NCI-H460 (cell line): ENCODE measurements around the gene GNB5. TPM values are rescaled to one million over a fixed set of nuclear protein-coding genes. Genes with fewer than 3 reads are reported as not detected.

Source experiments
- DNase-seq: peaks from one replicate; pipeline ENCODE4 v3.0.0-alpha.2; 2016; ENCODE audit warnings: low read depth; ENCODE audit errors: extremely low read depth
- small RNA-seq, 2 experiments: library from RNA; depleted of rRNA; stranded (forward); fragments of <200 nt; gene quantifications; one replicate each; pipeline ENCODE3, GENCODE V24; 2014
- total RNA-seq: library from RNA; depleted of rRNA; stranded (reverse); fragments of >200 nt; shearing (Covaris generic); gene quantifications from 2 replicates; pipeline ENCODE4 v1.2.3, GENCODE V29; 2014; rRNA removed

GNB5 gene
- total RNA-seq, 1 experiment from 2014 or later = 121 TPM

- no peak for DNase-seq
Measured at GRCh38 chr15:52071570-52071969, 119.6 kb downstream of the GNB5 start.

DNA sequence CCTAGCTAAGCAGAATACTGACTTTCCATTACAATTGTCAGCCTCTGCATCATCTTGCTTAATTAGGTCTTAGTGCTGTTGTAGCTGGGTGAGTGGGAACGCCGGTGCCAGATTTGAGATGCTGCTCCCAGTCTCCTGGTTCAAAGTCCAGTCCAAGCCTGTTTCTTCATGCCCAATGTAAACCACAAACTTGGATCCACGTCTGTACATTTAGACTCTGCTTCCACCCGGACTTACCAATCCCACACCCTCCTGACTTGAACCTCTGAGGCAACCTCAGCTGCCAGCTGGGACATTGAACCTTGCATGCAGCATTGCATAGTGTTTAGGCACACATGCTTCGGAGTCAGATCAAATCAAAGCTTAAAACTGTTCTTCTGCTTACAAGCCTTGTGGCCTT is 121.6 kb downstream of the GNB5 start:
- DNase-seq = no peak

DNA sequence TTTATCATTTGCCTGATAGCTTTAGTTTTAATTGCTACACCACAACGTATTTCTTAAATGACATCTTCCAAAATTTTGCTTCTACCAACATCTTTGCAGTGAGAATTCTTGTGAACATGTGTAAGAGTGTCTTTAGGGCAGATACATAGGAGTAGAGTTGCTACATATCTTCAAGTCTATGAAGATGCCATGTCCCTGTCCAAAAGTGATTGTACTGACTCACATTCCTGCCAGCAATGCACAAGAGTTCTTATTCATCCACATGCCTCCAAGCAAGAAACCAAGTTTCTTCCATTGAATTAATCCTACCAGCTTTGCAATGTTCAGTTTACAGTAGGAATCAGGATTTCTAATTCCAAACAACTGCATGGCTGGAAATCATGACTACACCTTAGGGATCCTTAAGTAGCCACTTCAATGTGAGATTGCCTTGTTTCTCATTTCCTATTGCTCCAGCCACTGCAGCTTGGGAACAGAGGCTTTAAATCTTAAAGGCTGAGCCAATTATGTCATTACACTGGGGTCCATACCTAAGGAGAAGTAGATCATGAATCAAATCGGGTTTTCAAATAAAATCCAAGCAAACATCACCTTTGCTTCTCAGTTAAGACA is 123.1 kb downstream of the GNB5 start:
- DNase-seq = no peak

DNA sequence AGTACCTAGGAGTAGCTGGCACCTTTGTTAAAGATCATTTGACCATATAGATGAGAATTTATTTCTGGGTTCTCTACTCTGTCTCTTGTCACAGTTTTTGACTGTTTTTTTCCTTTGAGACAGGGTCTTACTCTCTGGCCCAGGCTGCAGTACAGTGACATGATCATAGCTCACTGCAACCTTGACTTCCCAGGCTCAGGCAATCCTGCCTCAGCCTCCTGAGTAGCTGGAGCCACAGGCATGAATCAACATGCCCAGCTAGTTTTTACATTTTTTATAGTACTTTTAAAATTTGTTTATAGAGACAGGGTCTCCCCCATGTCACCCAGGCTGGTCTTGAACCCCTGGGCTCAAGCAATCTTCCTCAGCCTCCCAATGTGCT is 123.7 kb downstream of the GNB5 start:
- no peak for DNase-seq

- DNase-seq = no peak
Measured at GRCh38 chr15:52066842-52067544, 124.2 kb downstream of the GNB5 start.

Small RNA genes lying within 50 kb of the gene (small RNA-seq; reads per million reads assigned to genes)
- 0 reads per million in 2 experiments for gene RF00019

Other genes starting within 250 kb of the GNB5 start
- 61.4 and 75.9 TPM in 2 replicates for gene LEO1, start 219.6 kb downstream of the GNB5 start, total RNA-seq
- gene MAPK6, start 172.2 kb downstream of the GNB5 start, total RNA-seq = 153 and 160 TPM in 2 replicates
- gene BCL2L10, start 78.6 kb downstream of the GNB5 start, total RNA-seq = not detected in 2 replicates
- gene MYO5C, start 104.4 kb upstream of the GNB5 start, total RNA-seq = 11.0 and 14.9 TPM in 2 replicates